ENCODE results near the gene MYBL2.

DNA sequence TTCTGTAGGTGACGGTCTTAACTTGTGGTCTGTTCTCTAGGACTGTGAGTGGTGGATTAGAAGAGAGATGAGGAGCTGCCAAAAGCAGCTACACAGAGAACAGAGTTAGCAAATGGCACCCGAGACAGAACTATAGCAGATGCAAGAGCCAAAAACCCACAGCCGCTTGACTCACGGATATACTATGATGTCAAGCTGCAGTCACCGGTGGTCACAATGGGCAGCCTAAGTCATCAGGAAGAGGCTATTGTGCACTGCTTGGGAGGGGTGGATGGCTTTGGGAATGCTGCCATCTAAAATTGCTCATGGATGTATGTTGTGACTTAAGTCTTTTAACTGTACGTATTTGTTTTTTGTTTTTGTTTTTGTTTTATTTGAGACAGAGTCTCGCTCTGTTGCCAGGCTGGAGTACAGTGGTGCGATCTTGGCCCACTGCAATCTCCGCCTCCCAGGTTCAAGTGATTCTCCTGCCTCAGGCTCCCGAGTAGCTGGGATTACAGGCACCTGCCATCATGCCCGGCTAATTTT is 60.0 kb downstream of the MYBL2 start, which contains the start of gene GTSF1L:
- TF ChIP-seq, protein P1, sequence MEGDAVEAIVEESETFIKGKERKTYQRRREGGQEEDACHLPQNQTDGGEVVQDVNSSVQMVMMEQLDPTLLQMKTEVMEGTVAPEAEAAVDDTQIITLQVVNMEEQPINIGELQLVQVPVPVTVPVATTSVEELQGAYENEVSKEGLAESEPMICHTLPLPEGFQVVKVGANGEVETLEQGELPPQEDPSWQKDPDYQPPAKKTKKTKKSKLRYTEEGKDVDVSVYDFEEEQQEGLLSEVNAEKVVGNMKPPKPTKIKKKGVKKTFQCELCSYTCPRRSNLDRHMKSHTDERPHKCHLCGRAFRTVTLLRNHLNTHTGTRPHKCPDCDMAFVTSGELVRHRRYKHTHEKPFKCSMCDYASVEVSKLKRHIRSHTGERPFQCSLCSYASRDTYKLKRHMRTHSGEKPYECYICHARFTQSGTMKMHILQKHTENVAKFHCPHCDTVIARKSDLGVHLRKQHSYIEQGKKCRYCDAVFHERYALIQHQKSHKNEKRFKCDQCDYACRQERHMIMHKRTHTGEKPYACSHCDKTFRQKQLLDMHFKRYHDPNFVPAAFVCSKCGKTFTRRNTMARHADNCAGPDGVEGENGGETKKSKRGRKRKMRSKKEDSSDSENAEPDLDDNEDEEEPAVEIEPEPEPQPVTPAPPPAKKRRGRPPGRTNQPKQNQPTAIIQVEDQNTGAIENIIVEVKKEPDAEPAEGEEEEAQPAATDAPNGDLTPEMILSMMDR (IDR thresholded peaks at IDR 0.05), result no peak
- TF ChIP-seq POLR2A (IDR thresholded peaks at IDR 0.05), result no peak

All from adrenal gland (tissue), 5 donors.